ENCODE data around the gene KRT16. TPM values are rescaled to one million over a fixed set of nuclear protein-coding genes. Genes with fewer than 3 reads are reported as not detected.

The KRT16 gene
- total RNA-seq, 1 donor from 2014 or later = 0.79 TPM

DNA sequence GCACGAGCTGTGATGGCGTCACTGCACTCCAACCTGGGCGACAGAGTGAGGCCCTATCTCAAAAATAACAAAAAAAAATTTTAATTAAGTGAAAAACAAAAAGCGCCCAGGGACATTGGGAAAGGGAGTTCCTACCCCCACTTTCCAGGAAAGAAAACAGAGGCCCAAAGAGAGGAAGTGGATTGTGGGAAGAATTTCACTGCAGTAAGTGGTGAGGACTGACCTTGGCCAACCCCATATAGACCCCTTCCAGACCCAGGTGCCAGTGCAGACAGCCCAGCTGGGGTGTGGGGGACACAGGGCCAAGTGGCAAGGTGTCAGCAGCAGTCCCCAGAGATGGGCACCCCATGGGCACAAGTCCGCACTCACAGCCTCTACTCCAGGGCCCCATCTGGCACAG is 40.9 kb upstream of the KRT16 start:
- H3K27ac ChIP-seq (ENCODE audit: low read depth, low read length) = no peak overlapping the region
- Mint-ChIP-seq H3K4me3 (ENCODE audit: unreplicated experiment) (no peak overlapping the region), H3K4me1 (ENCODE audit: low read depth, unreplicated experiment) (peaks cover 4% of the 10 kb centered on the region), H3K27ac (ENCODE audit: unreplicated experiment) (no peak overlapping the region), H3K36me3 (ENCODE audit: low read depth, unreplicated experiment) (no peaks in the 10 kb centered on the region), H3K9me3 (ENCODE audit: unreplicated experiment) (no peaks in the 10 kb centered on the region), H3K27me3 (ENCODE audit: low read depth, unreplicated experiment) (peaks cover 2% of the 10 kb centered on the region)
- H3K4me1 ChIP-seq (ENCODE audit: insufficient read depth, low read length) = peaks cover 5% of the 10 kb centered on the region
- H3K9me3 ChIP-seq (ENCODE audit: insufficient read depth, low read depth, low read length) = no peaks in the 10 kb centered on the region
- no peaks in the 10 kb centered on the region for H3K36me3 ChIP-seq (ENCODE audit: insufficient read depth, low read length)
- no peak overlapping the region for H3K4me2 ChIP-seq (ENCODE audit: low read length)
- FAIRE-seq (no peak), DNase-seq (ENCODE audit: low read depth) (no peak)
- H3K9ac ChIP-seq (ENCODE audit: low read length) = no peak overlapping the region
- H2AFZ ChIP-seq (ENCODE audit: low read depth, low read length) = no peak overlapping the region
- H4K20me1 ChIP-seq (ENCODE audit: insufficient read depth, low read length) = no peaks in the 10 kb centered on the region
- H3K79me2 ChIP-seq (ENCODE audit: insufficient read depth, low read length) = no peaks in the 10 kb centered on the region
- no peaks in the 10 kb centered on the region for H3K27me3 ChIP-seq (ENCODE audit: insufficient read depth, low read length)
- H3K4me3 ChIP-seq (ENCODE audit: insufficient read depth, low read depth, low read length) = no peak overlapping the region
- TF ChIP-seq, protein P1, sequence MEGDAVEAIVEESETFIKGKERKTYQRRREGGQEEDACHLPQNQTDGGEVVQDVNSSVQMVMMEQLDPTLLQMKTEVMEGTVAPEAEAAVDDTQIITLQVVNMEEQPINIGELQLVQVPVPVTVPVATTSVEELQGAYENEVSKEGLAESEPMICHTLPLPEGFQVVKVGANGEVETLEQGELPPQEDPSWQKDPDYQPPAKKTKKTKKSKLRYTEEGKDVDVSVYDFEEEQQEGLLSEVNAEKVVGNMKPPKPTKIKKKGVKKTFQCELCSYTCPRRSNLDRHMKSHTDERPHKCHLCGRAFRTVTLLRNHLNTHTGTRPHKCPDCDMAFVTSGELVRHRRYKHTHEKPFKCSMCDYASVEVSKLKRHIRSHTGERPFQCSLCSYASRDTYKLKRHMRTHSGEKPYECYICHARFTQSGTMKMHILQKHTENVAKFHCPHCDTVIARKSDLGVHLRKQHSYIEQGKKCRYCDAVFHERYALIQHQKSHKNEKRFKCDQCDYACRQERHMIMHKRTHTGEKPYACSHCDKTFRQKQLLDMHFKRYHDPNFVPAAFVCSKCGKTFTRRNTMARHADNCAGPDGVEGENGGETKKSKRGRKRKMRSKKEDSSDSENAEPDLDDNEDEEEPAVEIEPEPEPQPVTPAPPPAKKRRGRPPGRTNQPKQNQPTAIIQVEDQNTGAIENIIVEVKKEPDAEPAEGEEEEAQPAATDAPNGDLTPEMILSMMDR (IDR thresholded peaks at IDR 0.05; ENCODE audit: insufficient read depth, low read depth, low read length) = no peak
- no peak for TF ChIP-seq EZH2 (IDR thresholded peaks at IDR 0.05; ENCODE audit: insufficient read depth, low read length)

DNA sequence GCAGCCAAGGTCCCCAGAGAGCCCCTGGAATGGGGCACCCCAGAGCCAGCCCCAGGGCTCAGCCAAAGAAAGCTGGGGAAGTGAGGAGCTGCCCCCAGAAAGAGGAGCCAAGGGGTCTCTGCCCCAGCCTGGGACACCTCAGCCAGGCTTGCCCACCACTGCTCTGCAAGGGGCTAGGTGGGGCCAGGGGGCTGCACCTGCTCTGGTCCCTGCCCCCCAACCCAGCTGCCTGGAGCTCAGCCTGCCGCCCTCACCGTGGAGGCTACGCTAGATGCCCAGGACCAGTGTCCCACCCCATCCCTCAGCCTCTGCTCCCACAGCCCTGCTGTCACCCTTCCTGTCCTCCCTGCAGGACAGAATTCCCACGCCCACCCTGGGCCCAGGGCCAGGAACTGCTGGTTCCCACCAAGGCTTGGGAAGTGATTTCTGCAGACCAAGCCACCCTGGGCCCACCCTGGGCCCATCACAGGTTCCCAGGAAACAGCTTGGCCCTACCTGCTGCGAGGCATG is 39.9 kb upstream of the KRT16 start:
- peaks cover 10% of the 10 kb centered on the region for H3K4me1 ChIP-seq (ENCODE audit: insufficient read depth, low read length)
- H3K4me3 ChIP-seq (ENCODE audit: insufficient read depth, low read depth, low read length) = no peak overlapping the region
- no peaks in the 10 kb centered on the region for H3K79me2 ChIP-seq (ENCODE audit: insufficient read depth, low read length)
- Mint-ChIP-seq H3K4me1 (ENCODE audit: low read depth, unreplicated experiment) (peaks cover 5% of the 10 kb centered on the region), H3K4me3 (ENCODE audit: unreplicated experiment) (no peak overlapping the region), H3K27ac (ENCODE audit: unreplicated experiment) (no peak overlapping the region), H3K9me3 (ENCODE audit: unreplicated experiment) (no peaks in the 10 kb centered on the region), H3K27me3 (ENCODE audit: low read depth, unreplicated experiment) (no peaks in the 10 kb centered on the region), H3K36me3 (ENCODE audit: low read depth, unreplicated experiment) (no peaks in the 10 kb centered on the region)
- no peaks in the 10 kb centered on the region for H3K9me3 ChIP-seq (ENCODE audit: insufficient read depth, low read depth, low read length)
- no peak overlapping the region for H3K9ac ChIP-seq (ENCODE audit: low read length)
- H4K20me1 ChIP-seq (ENCODE audit: insufficient read depth, low read length) = no peaks in the 10 kb centered on the region
- FAIRE-seq = no peak
- H3K36me3 ChIP-seq (ENCODE audit: insufficient read depth, low read length) = no peaks in the 10 kb centered on the region
- no peak for TF ChIP-seq EZH2 (IDR thresholded peaks at IDR 0.05; ENCODE audit: insufficient read depth, low read length)
- TF ChIP-seq, protein P1 (IDR thresholded peaks at IDR 0.05; ENCODE audit: insufficient read depth, low read depth, low read length) = no peak
- no peak for DNase-seq (ENCODE audit: low read depth)
- H3K27me3 ChIP-seq (ENCODE audit: insufficient read depth, low read length) = no peaks in the 10 kb centered on the region
- H3K27ac ChIP-seq (ENCODE audit: low read depth, low read length) = no peak overlapping the region
- H3K4me2 ChIP-seq (ENCODE audit: low read length) = no peak overlapping the region
- no peak overlapping the region for H2AFZ ChIP-seq (ENCODE audit: low read depth, low read length)

DNA sequence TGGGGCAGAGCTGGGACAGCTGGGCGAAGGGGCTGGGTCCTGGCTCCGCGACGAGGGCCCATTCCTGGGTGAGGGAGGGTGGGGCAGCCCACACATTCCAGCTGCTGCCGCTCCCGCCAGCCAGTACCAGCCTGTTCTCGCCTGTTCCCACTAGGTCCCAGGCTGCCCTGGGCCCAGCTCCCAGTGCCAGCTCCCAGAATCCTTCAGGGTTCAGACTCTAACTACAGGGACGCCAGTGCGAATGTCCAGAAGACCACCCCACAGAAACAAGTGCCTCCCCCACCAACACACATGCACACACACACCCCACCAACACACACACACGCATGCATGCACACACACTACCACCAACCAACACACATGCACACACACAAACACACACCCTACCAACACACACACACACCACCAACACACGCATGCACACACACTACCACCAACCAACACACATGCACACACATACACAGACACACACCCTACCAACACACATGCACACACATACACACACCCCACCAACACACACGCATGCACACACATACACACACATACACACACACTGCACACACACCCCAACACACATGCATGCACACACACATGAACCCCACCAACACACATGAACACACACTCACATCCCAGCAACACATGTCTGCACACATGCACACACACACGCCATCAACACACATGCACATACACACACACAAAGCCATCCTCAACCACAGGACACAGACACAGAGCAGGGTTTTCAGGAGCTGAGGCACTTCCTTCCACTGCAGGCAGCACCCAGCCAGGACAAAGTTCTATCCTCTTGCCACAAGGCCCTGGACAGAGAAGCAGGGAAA is 39.3 kb upstream of the KRT16 start:
- Histone ChIP-seq H3K27me3 (ENCODE audit: insufficient read depth, low read length) (no peaks in the 10 kb centered on the region), H3K27ac (ENCODE audit: low read depth, low read length) (no peak overlapping the region), H3K9me3 (ENCODE audit: insufficient read depth, low read depth, low read length) (no peaks in the 10 kb centered on the region), H3K4me3 (ENCODE audit: insufficient read depth, low read depth, low read length) (no peak overlapping the region), H3K4me1 (ENCODE audit: insufficient read depth, low read length) (peaks cover 10% of the 10 kb centered on the region), H3K9ac (ENCODE audit: low read length) (no peak overlapping the region), H4K20me1 (ENCODE audit: insufficient read depth, low read length) (no peaks in the 10 kb centered on the region), H3K36me3 (ENCODE audit: insufficient read depth, low read length) (no peaks in the 10 kb centered on the region), H2AFZ (ENCODE audit: low read depth, low read length) (no peak overlapping the region), H3K4me2 (ENCODE audit: low read length) (no peak overlapping the region), H3K79me2 (ENCODE audit: insufficient read depth, low read length) (no peaks in the 10 kb centered on the region)
- peaks cover 5% of the 10 kb centered on the region for H3K4me1 Mint-ChIP-seq (ENCODE audit: low read depth, unreplicated experiment)
- no peaks in the 10 kb centered on the region for H3K27me3 Mint-ChIP-seq (ENCODE audit: low read depth, unreplicated experiment)
- no peak for FAIRE-seq
- no peak overlapping the region for H3K27ac Mint-ChIP-seq (ENCODE audit: unreplicated experiment)
- no peaks in the 10 kb centered on the region for H3K36me3 Mint-ChIP-seq (ENCODE audit: low read depth, unreplicated experiment)
- H3K9me3 Mint-ChIP-seq (ENCODE audit: unreplicated experiment) = no peaks in the 10 kb centered on the region
- TF ChIP-seq EZH2 (IDR thresholded peaks at IDR 0.05; ENCODE audit: insufficient read depth, low read length) = no peak
- TF ChIP-seq, protein P1 (IDR thresholded peaks at IDR 0.05; ENCODE audit: insufficient read depth, low read depth, low read length) = no peak
- no peak for DNase-seq (ENCODE audit: low read depth)
- no peak overlapping the region for H3K4me3 Mint-ChIP-seq (ENCODE audit: unreplicated experiment)
